Measurements from ENCODE around the gene SNUPN. TPM values are rescaled to one million over a fixed set of nuclear protein-coding genes. Genes with fewer than 3 reads are reported as not detected.

The SNUPN gene
- polyA plus RNA-seq (2013, experiment 1 of 2), result 23.3 TPM
- polyA plus RNA-seq (2013, experiment 2 of 2), result 23.1 TPM

- H2BK120ac ChIP-seq (ENCODE audit: low read depth, low read length), result no peak within 1 kb of the TSS
- no peak within 1 kb of the TSS for H2BK15ac ChIP-seq (replicated peaks; ENCODE audit: low read depth)
- H2BK5ac ChIP-seq (ENCODE audit: low read length), result peak within 1 kb of the TSS; percentile 92
- peak within 1 kb of the TSS; percentile 99 for H3K56ac ChIP-seq (ENCODE audit: low read length)
- no peak within 1 kb of the TSS for H4K5ac ChIP-seq (ENCODE audit: low read length)
- H3K4ac ChIP-seq (ENCODE audit: low read depth, low read length), result peak within 1 kb of the TSS; percentile 86
- H4K8ac ChIP-seq (ENCODE audit: low read depth, low read length), result peak within 1 kb of the TSS; percentile 69
- no peak within 1 kb of the TSS for H3K23ac ChIP-seq (ENCODE audit: low read length)
- H3K18ac ChIP-seq (ENCODE audit: low read length), result peak within 1 kb of the TSS; percentile 86
- H3K4me1 ChIP-seq (ENCODE audit: control insufficient read depth, low read depth, low read length), result peaks cover 2% of the 10 kb centered on the region
- H3K27me3 ChIP-seq (ENCODE audit: insufficient read depth, low read length, poor library complexity), result no peaks in the 10 kb centered on the region
- peaks cover under 1% of the 10 kb centered on the region for H3K36me3 ChIP-seq (ENCODE audit: control insufficient read depth, insufficient read depth, low read length)
- peak within 1 kb of the TSS; percentile 82 for H3K4me2 ChIP-seq (ENCODE audit: low read length)
- H3K4me3 ChIP-seq (ENCODE audit: low read length), result peak within 1 kb of the TSS; percentile 93
- H3K79me1 ChIP-seq (ENCODE audit: low read length), result no peaks in the 10 kb centered on the region
- H3K9ac ChIP-seq (ENCODE audit: low read length), result peak within 1 kb of the TSS; percentile 99
- peak within 1 kb of the TSS; percentile 69 for H2AK5ac ChIP-seq (ENCODE audit: low read length)
- H3K27ac ChIP-seq (ENCODE audit: low read depth, low read length), result peak within 1 kb of the TSS; percentile 99
- no CpG with 5 or more reads among the region's 47 CpGs for WGBS (ENCODE audit: extremely low coverage, insufficient coverage, low lambda C conversion rate)
- DNase-seq, result peak; percentile 98
- H3K79me2 ChIP-seq (ENCODE audit: control insufficient read depth, insufficient read depth, low read length), result no peaks in the 10 kb centered on the region
Observed at GRCh38 chr15:75625542-75626347, at the start of gene SNUPN. SNUPN (minus strand) TSS chr15:75625725; CDS start chr15:75621051, 4,674 bp downstream.

- no CpG with 5 or more reads among the region's 8 CpGs for WGBS (ENCODE audit: extremely low coverage, insufficient coverage, low lambda C conversion rate)
- no peak for DNase-seq
- no peak overlapping the region for H3K56ac ChIP-seq (ENCODE audit: low read length)
- H2BK120ac ChIP-seq (ENCODE audit: low read depth, low read length), result no peak overlapping the region
- H3K27me3 ChIP-seq (ENCODE audit: insufficient read depth, low read length, poor library complexity), result no peaks in the 10 kb centered on the region
- H3K9ac ChIP-seq (ENCODE audit: low read length), result no peak overlapping the region
- H3K27ac ChIP-seq (ENCODE audit: low read depth, low read length), result no peak overlapping the region
- no peak overlapping the region for H4K5ac ChIP-seq (ENCODE audit: low read length)
- no peak overlapping the region for H2BK5ac ChIP-seq (ENCODE audit: low read length)
- no peak overlapping the region for H4K8ac ChIP-seq (ENCODE audit: low read depth, low read length)
- peaks cover 13% of the 10 kb centered on the region for H3K4me1 ChIP-seq (ENCODE audit: control insufficient read depth, low read depth, low read length)
- H3K4me3 ChIP-seq (ENCODE audit: low read length), result no peak overlapping the region
- H3K79me2 ChIP-seq (ENCODE audit: control insufficient read depth, insufficient read depth, low read length), result no peaks in the 10 kb centered on the region
- no peak overlapping the region for H3K23ac ChIP-seq (ENCODE audit: low read length)
- H3K36me3 ChIP-seq (ENCODE audit: control insufficient read depth, insufficient read depth, low read length), result no peaks in the 10 kb centered on the region
- H3K79me1 ChIP-seq (ENCODE audit: low read length), result no peaks in the 10 kb centered on the region
- H3K4me2 ChIP-seq (ENCODE audit: low read length), result no peak overlapping the region
- H2BK15ac ChIP-seq (replicated peaks; ENCODE audit: low read depth), result no peak overlapping the region
- no peak overlapping the region for H2AK5ac ChIP-seq (ENCODE audit: low read length)
- H3K4ac ChIP-seq (ENCODE audit: low read depth, low read length), result no peak overlapping the region
- no peak overlapping the region for H3K18ac ChIP-seq (ENCODE audit: low read length)
Observed at GRCh38 chr15:75674366-75674765, 48.8 kb upstream of the SNUPN start.

GRCh38 chr15:75673426-75674235, 48.1 kb upstream of the SNUPN start:
- Histone ChIP-seq H3K4me3 (ENCODE audit: low read length) (no peak overlapping the region), H2BK5ac (ENCODE audit: low read length) (no peak overlapping the region), H3K4me2 (ENCODE audit: low read length) (no peak overlapping the region), H4K5ac (ENCODE audit: low read length) (no peak overlapping the region), H2BK15ac (replicated peaks; ENCODE audit: low read depth) (no peak overlapping the region), H3K4ac (ENCODE audit: low read depth, low read length) (no peak overlapping the region), H3K9ac (ENCODE audit: low read length) (peak overlapping the region; percentile 15), H3K27ac (ENCODE audit: low read depth, low read length) (no peak overlapping the region), H3K36me3 (ENCODE audit: control insufficient read depth, insufficient read depth, low read length) (no peaks in the 10 kb centered on the region), H3K27me3 (ENCODE audit: insufficient read depth, low read length, poor library complexity) (no peaks in the 10 kb centered on the region), H3K23ac (ENCODE audit: low read length) (no peak overlapping the region), H3K18ac (ENCODE audit: low read length) (no peak overlapping the region), H3K79me2 (ENCODE audit: control insufficient read depth, insufficient read depth, low read length) (no peaks in the 10 kb centered on the region), H3K56ac (ENCODE audit: low read length) (peak overlapping the region; percentile 47), H3K4me1 (ENCODE audit: control insufficient read depth, low read depth, low read length) (peaks cover 13% of the 10 kb centered on the region), H2BK120ac (ENCODE audit: low read depth, low read length) (no peak overlapping the region), H3K79me1 (ENCODE audit: low read length) (no peaks in the 10 kb centered on the region), H4K8ac (ENCODE audit: low read depth, low read length) (no peak overlapping the region), H2AK5ac (ENCODE audit: low read length) (no peak overlapping the region)
- WGBS (ENCODE audit: extremely low coverage, insufficient coverage, low lambda C conversion rate), result no CpG with 5 or more reads among the region's 10 CpGs
- no peak for DNase-seq

- peak; percentile 69 for DNase-seq
- Histone ChIP-seq H2BK15ac (replicated peaks; ENCODE audit: low read depth) (no peak overlapping the region), H3K4me3 (ENCODE audit: low read length) (no peak overlapping the region)
Observed at GRCh38 chr15:75672646-75673425, 47.3 kb upstream of the SNUPN start.

GRCh38 chr15:75671730-75672602, 46.4 kb upstream of the SNUPN start:
- H3K9ac ChIP-seq (ENCODE audit: low read length), result no peak overlapping the region
- H3K56ac ChIP-seq (ENCODE audit: low read length), result no peak overlapping the region
- no peak for DNase-seq
- H3K36me3 ChIP-seq (ENCODE audit: control insufficient read depth, insufficient read depth, low read length), result no peaks in the 10 kb centered on the region
- H3K27ac ChIP-seq (ENCODE audit: low read depth, low read length), result no peak overlapping the region
- no CpG with 5 or more reads among the region's 11 CpGs for WGBS (ENCODE audit: extremely low coverage, insufficient coverage, low lambda C conversion rate)
- H2BK15ac ChIP-seq (replicated peaks; ENCODE audit: low read depth), result no peak overlapping the region
- no peak overlapping the region for H3K4me3 ChIP-seq (ENCODE audit: low read length)
- no peaks in the 10 kb centered on the region for H3K27me3 ChIP-seq (ENCODE audit: insufficient read depth, low read length, poor library complexity)
- no peak overlapping the region for H3K18ac ChIP-seq (ENCODE audit: low read length)
- H2BK120ac ChIP-seq (ENCODE audit: low read depth, low read length), result no peak overlapping the region
- no peak overlapping the region for H3K4ac ChIP-seq (ENCODE audit: low read depth, low read length)
- H4K5ac ChIP-seq (ENCODE audit: low read length), result no peak overlapping the region
- H3K79me2 ChIP-seq (ENCODE audit: control insufficient read depth, insufficient read depth, low read length), result no peaks in the 10 kb centered on the region
- no peak overlapping the region for H3K23ac ChIP-seq (ENCODE audit: low read length)
- H3K79me1 ChIP-seq (ENCODE audit: low read length), result no peaks in the 10 kb centered on the region
- H3K4me1 ChIP-seq (ENCODE audit: control insufficient read depth, low read depth, low read length), result peaks cover 13% of the 10 kb centered on the region
- no peak overlapping the region for H2AK5ac ChIP-seq (ENCODE audit: low read length)
- H2BK5ac ChIP-seq (ENCODE audit: low read length), result no peak overlapping the region
- no peak overlapping the region for H4K8ac ChIP-seq (ENCODE audit: low read depth, low read length)
- H3K4me2 ChIP-seq (ENCODE audit: low read length), result no peak overlapping the region

More at GRCh38 chr15:75672646-75673425, 47.3 kb upstream of the SNUPN start:
- Histone ChIP-seq H4K8ac (ENCODE audit: low read depth, low read length) (no peak overlapping the region), H2BK5ac (ENCODE audit: low read length) (no peak overlapping the region), H3K4me2 (ENCODE audit: low read length) (no peak overlapping the region), H3K27me3 (ENCODE audit: insufficient read depth, low read length, poor library complexity) (no peaks in the 10 kb centered on the region), H3K4me1 (ENCODE audit: control insufficient read depth, low read depth, low read length) (peaks cover 13% of the 10 kb centered on the region), H3K18ac (ENCODE audit: low read length) (no peak overlapping the region), H3K36me3 (ENCODE audit: control insufficient read depth, insufficient read depth, low read length) (no peaks in the 10 kb centered on the region), H3K4ac (ENCODE audit: low read depth, low read length) (no peak overlapping the region), H4K5ac (ENCODE audit: low read length) (no peak overlapping the region), H3K23ac (ENCODE audit: low read length) (no peak overlapping the region), H3K9ac (ENCODE audit: low read length) (peak overlapping the region; percentile 15), H2BK120ac (ENCODE audit: low read depth, low read length) (no peak overlapping the region), H3K79me1 (ENCODE audit: low read length) (no peaks in the 10 kb centered on the region), H3K27ac (ENCODE audit: low read depth, low read length) (no peak overlapping the region), H3K56ac (ENCODE audit: low read length) (peak overlapping the region; percentile 47), H3K79me2 (ENCODE audit: control insufficient read depth, insufficient read depth, low read length) (no peaks in the 10 kb centered on the region), H2AK5ac (ENCODE audit: low read length) (no peak overlapping the region)
- no CpG with 5 or more reads among the region's 14 CpGs for WGBS (ENCODE audit: extremely low coverage, insufficient coverage, low lambda C conversion rate)
